Omental fat pad (tissue), 4 donors: ENCODE data around the gene SOS2. TPM values are rescaled to one million over a fixed set of nuclear protein-coding genes. Genes with fewer than 3 reads are reported as not detected.
"Not testable (repeated sequence)": the region's sequence is repeated elsewhere in the genome, so short reads cannot be mapped to it uniquely, and the experiment has no call there.

Experiments
- ATAC-seq: fragments of 150-250 bp; one replicate; pipeline ENCODE4 v1.9.1; 2016; ENCODE audit warnings: mild to moderate bottlenecking, moderate library complexity; ENCODE audit not compliant: low FRiP score
- DNase-seq: peaks from one replicate; pipeline ENCODE4 v3.0.0-alpha.2; 2019; ENCODE audit warnings: low spot score
- total RNA-seq, 4 donors: library from RNA; depleted of rRNA; stranded (reverse); fragments of >200 nt; gene quantifications; one replicate each; pipeline ENCODE4 v1.1.0, GENCODE V29; 2016
- TF ChIP-seq, protein P1 (sequence below), 3 donors: fragments of 450-650 bp; IDR thresholded peaks; one replicate each; pipeline ENCODE4 v1.5.1; 2016 to 2017; ENCODE audit warnings: antibody characterized with exemption in 3 of 3, mild to moderate bottlenecking in 3 of 3, moderate library complexity in 2 of 3

Gene SOS2
- total RNA-seq, 4 donors from 2014 or later, result 31.3 to 53.0 (median 32.2) TPM

DNA sequence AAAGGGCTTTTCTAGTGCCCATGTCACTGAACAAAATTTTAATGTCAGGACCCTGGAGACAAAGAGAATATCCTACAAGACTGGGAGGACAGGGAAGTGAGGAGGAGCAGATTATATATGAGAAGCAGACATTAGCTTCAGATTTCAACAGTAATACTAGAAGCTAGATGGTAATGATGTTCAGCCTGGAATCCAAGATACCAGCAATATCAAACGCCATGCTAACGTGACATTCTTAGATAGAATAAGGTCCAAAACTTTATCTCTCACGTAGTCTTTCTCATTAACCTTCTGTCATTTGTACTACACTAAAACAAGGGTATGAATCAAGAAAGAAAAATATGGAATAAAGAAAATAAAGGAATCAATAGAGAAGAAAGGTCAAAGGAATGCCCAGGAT is 18.7 kb downstream of the SOS2 start:
- DNase-seq, result no peak
- TF ChIP-seq, protein P1, sequence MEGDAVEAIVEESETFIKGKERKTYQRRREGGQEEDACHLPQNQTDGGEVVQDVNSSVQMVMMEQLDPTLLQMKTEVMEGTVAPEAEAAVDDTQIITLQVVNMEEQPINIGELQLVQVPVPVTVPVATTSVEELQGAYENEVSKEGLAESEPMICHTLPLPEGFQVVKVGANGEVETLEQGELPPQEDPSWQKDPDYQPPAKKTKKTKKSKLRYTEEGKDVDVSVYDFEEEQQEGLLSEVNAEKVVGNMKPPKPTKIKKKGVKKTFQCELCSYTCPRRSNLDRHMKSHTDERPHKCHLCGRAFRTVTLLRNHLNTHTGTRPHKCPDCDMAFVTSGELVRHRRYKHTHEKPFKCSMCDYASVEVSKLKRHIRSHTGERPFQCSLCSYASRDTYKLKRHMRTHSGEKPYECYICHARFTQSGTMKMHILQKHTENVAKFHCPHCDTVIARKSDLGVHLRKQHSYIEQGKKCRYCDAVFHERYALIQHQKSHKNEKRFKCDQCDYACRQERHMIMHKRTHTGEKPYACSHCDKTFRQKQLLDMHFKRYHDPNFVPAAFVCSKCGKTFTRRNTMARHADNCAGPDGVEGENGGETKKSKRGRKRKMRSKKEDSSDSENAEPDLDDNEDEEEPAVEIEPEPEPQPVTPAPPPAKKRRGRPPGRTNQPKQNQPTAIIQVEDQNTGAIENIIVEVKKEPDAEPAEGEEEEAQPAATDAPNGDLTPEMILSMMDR (IDR thresholded peaks at IDR 0.05), result no peak
- no peak for ATAC-seq

- ATAC-seq (no peak), DNase-seq (no peak)
- TF ChIP-seq, protein P1 (IDR thresholded peaks at IDR 0.05), result no peak
Measured at GRCh38 chr14:50210074-50210473, 21.3 kb downstream of the SOS2 start.

- TF ChIP-seq, protein P1 (IDR thresholded peaks at IDR 0.05), result no peak
- DNase-seq, result no peak
- ATAC-seq, result no peak
Measured at GRCh38 chr14:50198499-50198898, 32.9 kb downstream of the SOS2 start.

DNA sequence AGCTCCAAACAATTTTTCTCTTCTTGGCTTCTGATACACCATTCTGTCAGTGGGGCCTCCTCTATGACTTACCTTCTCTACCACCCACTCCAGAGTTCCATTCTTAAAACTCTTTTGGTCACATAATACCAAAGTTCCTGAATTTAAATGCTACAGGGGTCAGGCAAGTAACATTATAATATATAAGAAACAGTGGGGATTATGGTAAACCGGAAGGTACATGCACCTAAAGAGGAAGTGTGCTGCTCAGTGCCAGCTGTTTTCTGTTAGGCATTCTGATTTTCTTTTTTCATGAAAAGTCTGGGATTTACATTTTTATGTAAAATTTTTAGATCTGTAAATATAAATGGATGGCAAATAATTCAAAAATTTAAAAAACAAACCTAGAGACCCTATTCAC is 39.9 kb downstream of the SOS2 start:
- TF ChIP-seq, protein P1 (IDR thresholded peaks at IDR 0.05), result no peak
- ATAC-seq (no peak), DNase-seq (no peak)

- no peak for ATAC-seq
- TF ChIP-seq, protein P1 (IDR thresholded peaks at IDR 0.05), result no peak
- no peak for DNase-seq
Measured at GRCh38 chr14:50186107-50186506, 45.3 kb downstream of the SOS2 start.

GRCh38 chr14:50173891-50174290 is 57.5 kb downstream of the SOS2 start:
- no peak for ATAC-seq
- TF ChIP-seq, protein P1 (IDR thresholded peaks at IDR 0.05), result no peak
- no peak for DNase-seq

GRCh38 chr14:50171895-50172294 is 59.5 kb downstream of the SOS2 start:
- DNase-seq, result no peak
- ATAC-seq, result no peak
- TF ChIP-seq, protein P1 (IDR thresholded peaks at IDR 0.05), result no peak

GRCh38 chr14:50167381-50167780 is 64.0 kb downstream of the SOS2 start:
- not testable (repeated sequence) for DNase-seq, ATAC-seq
